ENCODE results near the gene MRPL17. TPM values are rescaled to one million over a fixed set of nuclear protein-coding genes. Genes with fewer than 3 reads are reported as not detected.

MRPL17 gene
- total RNA-seq, 1 donor: 29.7 TPM

DNA sequence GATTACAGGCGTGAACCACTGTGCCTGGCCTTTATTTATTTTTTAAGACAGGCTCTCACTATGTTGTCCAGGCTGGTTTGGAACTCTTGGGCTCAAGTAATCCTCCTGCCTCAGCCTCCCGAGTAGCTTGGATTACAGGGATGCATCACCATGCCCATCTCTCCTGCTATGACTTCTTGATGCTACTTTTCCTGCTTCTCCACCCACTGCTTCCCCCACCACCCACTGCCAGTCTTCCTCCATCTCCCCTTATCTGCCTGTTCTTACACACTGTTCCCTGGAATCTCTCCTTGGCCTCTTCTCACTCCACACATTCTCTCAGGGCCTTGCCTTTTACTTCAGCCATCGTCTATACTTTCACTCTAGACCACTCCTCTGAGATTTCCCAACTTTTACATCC is 46.7 kb downstream of the MRPL17 start:
- Histone ChIP-seq H3K79me2 (ENCODE audit: insufficient read depth, low read length) (no peaks in the 10 kb centered on the region), H3K4me3 (ENCODE audit: insufficient read depth, low read length) (no peak overlapping the region), H3K36me3 (ENCODE audit: insufficient read depth, low read length) (no peaks in the 10 kb centered on the region), H2AFZ (ENCODE audit: low read length) (no peak overlapping the region), H3K27ac (ENCODE audit: low read depth, low read length) (no peak overlapping the region), H3K9me3 (ENCODE audit: low read depth, low read length) (no peaks in the 10 kb centered on the region), H3K27me3 (ENCODE audit: insufficient read depth, low read length) (no peaks in the 10 kb centered on the region), H3K4me1 (ENCODE audit: insufficient read depth, low read length) (peaks cover 21% of the 10 kb centered on the region), H3K4me2 (ENCODE audit: insufficient read depth, low read length) (no peak overlapping the region), H4K20me1 (ENCODE audit: insufficient read depth, low read length) (no peaks in the 10 kb centered on the region)
- TF ChIP-seq, protein P1, sequence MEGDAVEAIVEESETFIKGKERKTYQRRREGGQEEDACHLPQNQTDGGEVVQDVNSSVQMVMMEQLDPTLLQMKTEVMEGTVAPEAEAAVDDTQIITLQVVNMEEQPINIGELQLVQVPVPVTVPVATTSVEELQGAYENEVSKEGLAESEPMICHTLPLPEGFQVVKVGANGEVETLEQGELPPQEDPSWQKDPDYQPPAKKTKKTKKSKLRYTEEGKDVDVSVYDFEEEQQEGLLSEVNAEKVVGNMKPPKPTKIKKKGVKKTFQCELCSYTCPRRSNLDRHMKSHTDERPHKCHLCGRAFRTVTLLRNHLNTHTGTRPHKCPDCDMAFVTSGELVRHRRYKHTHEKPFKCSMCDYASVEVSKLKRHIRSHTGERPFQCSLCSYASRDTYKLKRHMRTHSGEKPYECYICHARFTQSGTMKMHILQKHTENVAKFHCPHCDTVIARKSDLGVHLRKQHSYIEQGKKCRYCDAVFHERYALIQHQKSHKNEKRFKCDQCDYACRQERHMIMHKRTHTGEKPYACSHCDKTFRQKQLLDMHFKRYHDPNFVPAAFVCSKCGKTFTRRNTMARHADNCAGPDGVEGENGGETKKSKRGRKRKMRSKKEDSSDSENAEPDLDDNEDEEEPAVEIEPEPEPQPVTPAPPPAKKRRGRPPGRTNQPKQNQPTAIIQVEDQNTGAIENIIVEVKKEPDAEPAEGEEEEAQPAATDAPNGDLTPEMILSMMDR (IDR thresholded peaks at IDR 0.05; ENCODE audit: extremely low read depth, low read depth, low read length): no peak
- no peak for DNase-seq (ENCODE audit: insufficient read length, low spot score, missing footprints)

DNA sequence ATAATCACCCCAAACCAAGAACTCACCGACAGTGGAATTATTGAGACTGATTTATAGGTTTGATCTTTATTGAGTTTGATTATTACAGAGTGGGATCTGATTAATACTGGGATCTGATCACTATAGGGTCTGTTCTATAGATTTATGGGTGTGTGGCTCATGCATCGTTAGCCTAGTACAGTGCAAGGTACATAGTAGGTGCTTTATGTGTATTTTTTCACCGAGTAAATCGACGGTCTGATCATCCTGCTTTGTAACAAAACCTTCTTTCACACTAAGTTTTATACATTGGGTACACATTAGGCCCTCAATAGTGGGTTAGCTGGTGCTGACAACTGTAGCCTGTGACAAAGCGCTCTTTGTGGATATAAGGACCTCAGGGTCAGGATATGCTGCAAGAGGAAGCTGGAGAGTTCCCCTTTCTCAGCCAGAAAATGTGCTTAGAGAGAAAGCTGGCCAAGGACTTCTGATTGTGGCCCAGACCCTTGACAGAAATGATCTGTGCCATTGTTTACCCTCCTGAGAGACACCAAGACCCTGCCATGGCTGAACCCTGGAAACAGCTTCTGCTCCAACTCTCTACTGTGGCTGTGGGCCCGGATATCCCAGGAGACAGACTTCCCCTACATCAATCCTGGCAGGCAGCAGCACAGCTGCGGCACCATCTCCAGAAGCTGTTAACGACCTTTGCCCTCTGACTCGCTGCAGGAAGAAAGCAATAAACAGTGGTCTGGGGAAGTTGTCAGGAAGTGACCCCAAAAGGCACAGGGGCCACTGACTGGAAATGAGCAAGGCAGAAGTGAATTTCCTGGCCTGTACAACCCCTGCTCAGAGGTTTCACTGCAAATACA is 47.8 kb downstream of the MRPL17 start:
- TF ChIP-seq, protein P1 (IDR thresholded peaks at IDR 0.05; ENCODE audit: extremely low read depth, low read depth, low read length): no peak
- Histone ChIP-seq H3K4me3 (ENCODE audit: insufficient read depth, low read length) (no peak overlapping the region), H2AFZ (ENCODE audit: low read length) (peak overlapping the region; percentile 68), H3K27me3 (ENCODE audit: insufficient read depth, low read length) (no peaks in the 10 kb centered on the region), H3K79me2 (ENCODE audit: insufficient read depth, low read length) (no peaks in the 10 kb centered on the region), H3K27ac (ENCODE audit: low read depth, low read length) (no peak overlapping the region), H4K20me1 (ENCODE audit: insufficient read depth, low read length) (no peaks in the 10 kb centered on the region), H3K4me1 (ENCODE audit: insufficient read depth, low read length) (peaks cover 21% of the 10 kb centered on the region), H3K9me3 (ENCODE audit: low read depth, low read length) (no peaks in the 10 kb centered on the region), H3K4me2 (ENCODE audit: insufficient read depth, low read length) (peak overlapping the region; percentile 7), H3K36me3 (ENCODE audit: insufficient read depth, low read length) (no peaks in the 10 kb centered on the region)
- DNase-seq (ENCODE audit: insufficient read length, low spot score, missing footprints): peak; percentile 89

DNA sequence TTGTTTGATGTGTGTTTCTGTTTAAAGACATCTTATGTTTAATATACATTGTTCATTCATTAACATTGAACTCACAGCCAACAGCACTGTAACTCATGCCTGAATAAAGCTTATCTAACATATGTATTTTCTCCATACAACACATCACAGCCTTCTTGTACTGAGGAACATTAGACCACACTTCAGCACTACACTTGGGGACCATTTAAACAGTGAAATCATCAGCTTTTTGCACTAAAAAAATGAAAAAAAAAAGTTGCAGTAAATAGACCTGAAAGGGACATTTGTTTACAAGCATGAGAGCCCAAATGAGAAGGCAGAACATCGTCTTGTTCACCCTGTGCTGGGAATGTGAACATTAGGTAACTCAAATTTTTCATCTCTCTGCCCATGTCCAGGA is 48.6 kb downstream of the MRPL17 start:
- no peaks in the 10 kb centered on the region for H4K20me1 ChIP-seq (ENCODE audit: insufficient read depth, low read length)
- H3K4me1 ChIP-seq (ENCODE audit: insufficient read depth, low read length): peaks cover 21% of the 10 kb centered on the region
- TF ChIP-seq, protein P1 (IDR thresholded peaks at IDR 0.05; ENCODE audit: extremely low read depth, low read depth, low read length): no peak
- no peaks in the 10 kb centered on the region for H3K27me3 ChIP-seq (ENCODE audit: insufficient read depth, low read length)
- no peak overlapping the region for H3K4me2 ChIP-seq (ENCODE audit: insufficient read depth, low read length)
- no peak overlapping the region for H3K4me3 ChIP-seq (ENCODE audit: insufficient read depth, low read length)
- no peak overlapping the region for H2AFZ ChIP-seq (ENCODE audit: low read length)
- H3K9me3 ChIP-seq (ENCODE audit: low read depth, low read length): no peaks in the 10 kb centered on the region
- H3K79me2 ChIP-seq (ENCODE audit: insufficient read depth, low read length): no peaks in the 10 kb centered on the region
- no peak overlapping the region for H3K27ac ChIP-seq (ENCODE audit: low read depth, low read length)
- DNase-seq (ENCODE audit: insufficient read length, low spot score, missing footprints): no peak
- H3K36me3 ChIP-seq (ENCODE audit: insufficient read depth, low read length): no peaks in the 10 kb centered on the region
